ENCODE results near the gene LCAT.
A peak's percentile ranks its signal among the peaks of the same experiment; 100 is the strongest.
"Not testable (repeated sequence)": the region's sequence is repeated elsewhere in the genome, so short reads cannot be mapped to it uniquely, and the experiment has no call there.

Gene LCAT

GRCh38 chr16:67943619-67944504 is at the start of gene LCAT:
Gene LCAT (minus strand): TSS chr16:67944120. CDS start chr16:67944101, 19 bp downstream.
- DNase-seq (ENCODE audit: low read depth in 2 of 2), result no peak

- DNase-seq (ENCODE audit: low read depth in 2 of 2), result peak; percentile 79
These were observed 49.5 kb upstream of the LCAT start for GRCh38 chr16:67993207-67994039.

- DNase-seq (ENCODE audit: low read depth in 2 of 2), result no peak
These were observed 48.8 kb upstream of the LCAT start for GRCh38 chr16:67992661-67993206.

- no peak for DNase-seq (ENCODE audit: low read depth in 2 of 2)
These were observed 46.1 kb upstream of the LCAT start for GRCh38 chr16:67990018-67990386.

GRCh38 chr16:67989322-67990017 is 45.5 kb upstream of the LCAT start:
- DNase-seq (ENCODE audit: low read depth in 2 of 2), result no peak

GRCh38 chr16:67988675-67989074 is 44.8 kb upstream of the LCAT start:
- DNase-seq (ENCODE audit: low read depth in 2 of 2), result no peak

- no peak for DNase-seq (ENCODE audit: low read depth in 2 of 2)
These were observed 43.7 kb upstream of the LCAT start for GRCh38 chr16:67987460-67988160.

- DNase-seq (ENCODE audit: low read depth in 2 of 2), result no peak
These were observed 43.0 kb upstream of the LCAT start for GRCh38 chr16:67986949-67987348.

- no peak for DNase-seq (ENCODE audit: low read depth in 2 of 2)
These were observed 38.2 kb upstream of the LCAT start for GRCh38 chr16:67982011-67982696.

- DNase-seq (ENCODE audit: low read depth in 2 of 2), result no peak
These were observed 36.2 kb upstream of the LCAT start, which contains the start of gene DPEP3 for GRCh38 chr16:67979955-67980678. Gene DPEP3 (minus strand): TSS chr16:67980499. CDS start chr16:67980380, 119 bp downstream.

GRCh38 chr16:67977469-67978227 is 33.7 kb upstream of the LCAT start:
- no peak for DNase-seq (ENCODE audit: low read depth in 2 of 2)

GRCh38 chr16:67977005-67977404 is 33.1 kb upstream of the LCAT start:
- DNase-seq (ENCODE audit: low read depth in 2 of 2), result no peak

- DNase-seq (ENCODE audit: low read depth in 2 of 2), result no peak
These were observed 32.3 kb upstream of the LCAT start for GRCh38 chr16:67976205-67976604.

- no peak for DNase-seq (ENCODE audit: low read depth in 2 of 2)
These were observed 31.6 kb upstream of the LCAT start for GRCh38 chr16:67975321-67976105.

- DNase-seq (ENCODE audit: low read depth in 2 of 2), result not testable (repeated sequence)
These were observed 28.4 kb upstream of the LCAT start for GRCh38 chr16:67972285-67972684.

- DNase-seq (ENCODE audit: low read depth in 2 of 2), result no peak
These were observed 27.2 kb upstream of the LCAT start for GRCh38 chr16:67971111-67971510.

- DNase-seq (ENCODE audit: low read depth in 2 of 2), result no peak
These were observed 25.5 kb upstream of the LCAT start for GRCh38 chr16:67969254-67970039.
